ENCODE results near the gene AFDN.

GRCh38 chr6:167981916-167982462 lies 155.3 kb downstream of the AFDN start:
- TF ChIP-seq CTCF (conservative IDR thresholded peaks at IDR 0.05 in 1 of 2, IDR thresholded peaks at IDR 0.05 in 1 of 2; ENCODE audit: extremely low read depth in 1 of 2, insufficient read depth in 1 of 2, low read depth in 1 of 2, low read length in 2 of 2) = no peak
- no peak for TF ChIP-seq EZH2 (IDR thresholded peaks at IDR 0.05; ENCODE audit: borderline replicate concordance, low read length)
